Osteocyte (in vitro differentiated cells): ENCODE measurements around the gene FMNL2. TPM values are rescaled to one million over a fixed set of nuclear protein-coding genes. Genes with fewer than 3 reads are reported as not detected.

Source experiments
- DNase-seq: peaks from one replicate; pipeline ENCODE4 v3.0.0; 2021; ENCODE audit warnings: mixed read lengths; ENCODE audit not compliant: unreplicated experiment; ENCODE audit errors: extremely low spot score
- H3K27ac Mint-ChIP-seq: one replicate; pipeline ENCODE4 v1.8.0; 2021; ENCODE audit warnings: mild to moderate bottlenecking, mixed read lengths; ENCODE audit not compliant: unreplicated experiment
- H3K27me3 Mint-ChIP-seq: one replicate; pipeline ENCODE4 v1.8.0; 2021; ENCODE audit warnings: mixed read lengths; ENCODE audit not compliant: unreplicated experiment
- H3K36me3 Mint-ChIP-seq: one replicate; pipeline ENCODE4 v1.8.0; 2021; ENCODE audit warnings: mixed read lengths; ENCODE audit not compliant: unreplicated experiment
- H3K4me1 Mint-ChIP-seq: one replicate; pipeline ENCODE4 v1.8.0; 2021; ENCODE audit warnings: mixed read lengths; ENCODE audit not compliant: unreplicated experiment
- H3K4me3 Mint-ChIP-seq: one replicate; pipeline ENCODE4 v1.8.0; 2021; ENCODE audit warnings: mild to moderate bottlenecking, moderate library complexity, mixed read lengths; ENCODE audit not compliant: unreplicated experiment
- H3K9me3 Mint-ChIP-seq: one replicate; pipeline ENCODE4 v1.8.0; 2021; ENCODE audit warnings: mixed read lengths; ENCODE audit not compliant: unreplicated experiment
- CTCF ChIP-seq: fragments of 200-600 bp; sonication (generic); IDR thresholded peaks from 2 replicates; pipeline ENCODE4 v1.5.0; 2021; ENCODE audit warnings: antibody characterized with exemption, mild to moderate bottlenecking, moderate library complexity
- total RNA-seq: library from RNA; stranded (reverse); gene quantifications from 2 replicates; pipeline ENCODE4 v1.2.1, GENCODE V29; 2021

The FMNL2 gene
- total RNA-seq, 1 donor from 2014 or later = 45.3 TPM

GRCh38 chr2:152339556-152340286 is 4.7 kb downstream of the FMNL2 start:
- DNase-seq = no peak
- Mint-ChIP-seq H3K4me1 (peaks cover 23% of the 10 kb centered on the region), H3K36me3 (peaks cover 7% of the 10 kb centered on the region), H3K9me3 (no peaks in the 10 kb centered on the region), H3K27me3 (no peaks in the 10 kb centered on the region), H3K4me3 (no peak overlapping the region), H3K27ac (no peak overlapping the region)
- TF ChIP-seq CTCF = no peak

- no peak for DNase-seq
- no peak overlapping the region for H3K4me3 Mint-ChIP-seq
- H3K36me3 Mint-ChIP-seq = peaks cover 7% of the 10 kb centered on the region
- no peaks in the 10 kb centered on the region for H3K9me3 Mint-ChIP-seq
- no peaks in the 10 kb centered on the region for H3K27me3 Mint-ChIP-seq
- H3K27ac Mint-ChIP-seq = no peak overlapping the region
- TF ChIP-seq CTCF = no peak
- H3K4me1 Mint-ChIP-seq = peaks cover 10% of the 10 kb centered on the region
Observed at GRCh38 chr2:152342259-152343046, 7.5 kb downstream of the FMNL2 start.

- Mint-ChIP-seq H3K27me3 (no peaks in the 10 kb centered on the region), H3K9me3 (no peaks in the 10 kb centered on the region), H3K4me1 (peaks cover 3% of the 10 kb centered on the region), H3K27ac (no peak overlapping the region), H3K4me3 (no peak overlapping the region), H3K36me3 (peaks cover 10% of the 10 kb centered on the region)
- DNase-seq = no peak
- no peak for TF ChIP-seq CTCF
Observed at GRCh38 chr2:152343426-152343825, 8.5 kb downstream of the FMNL2 start.

GRCh38 chr2:152344579-152345195 is 9.7 kb downstream of the FMNL2 start:
- Mint-ChIP-seq H3K36me3 (peaks cover 10% of the 10 kb centered on the region), H3K4me3 (no peak overlapping the region), H3K4me1 (no peaks in the 10 kb centered on the region), H3K27ac (no peak overlapping the region), H3K27me3 (no peaks in the 10 kb centered on the region), H3K9me3 (no peaks in the 10 kb centered on the region)
- DNase-seq = no peak
- TF ChIP-seq CTCF = no peak

- no peaks in the 10 kb centered on the region for H3K4me1 Mint-ChIP-seq
- peaks cover 10% of the 10 kb centered on the region for H3K36me3 Mint-ChIP-seq
- H3K4me3 Mint-ChIP-seq = no peak overlapping the region
- no peak overlapping the region for H3K27ac Mint-ChIP-seq
- no peaks in the 10 kb centered on the region for H3K9me3 Mint-ChIP-seq
- DNase-seq = no peak
- no peak for TF ChIP-seq CTCF
- H3K27me3 Mint-ChIP-seq = no peaks in the 10 kb centered on the region
Observed at GRCh38 chr2:152347076-152347475, 12.1 kb downstream of the FMNL2 start.
